ENCODE measurements around the gene RTRAF. TPM values are rescaled to one million over a fixed set of nuclear protein-coding genes. Genes with fewer than 3 reads are reported as not detected.

The RTRAF gene
- polyA plus RNA-seq, 4 donors: 250 to 325 (median 280) TPM

GRCh38 chr14:52020161-52020714 is 30.9 kb downstream of the RTRAF start:
- no peak for DNase-seq (ENCODE audit: low read depth in 4 of 4, low spot score in 3 of 4)

DNA sequence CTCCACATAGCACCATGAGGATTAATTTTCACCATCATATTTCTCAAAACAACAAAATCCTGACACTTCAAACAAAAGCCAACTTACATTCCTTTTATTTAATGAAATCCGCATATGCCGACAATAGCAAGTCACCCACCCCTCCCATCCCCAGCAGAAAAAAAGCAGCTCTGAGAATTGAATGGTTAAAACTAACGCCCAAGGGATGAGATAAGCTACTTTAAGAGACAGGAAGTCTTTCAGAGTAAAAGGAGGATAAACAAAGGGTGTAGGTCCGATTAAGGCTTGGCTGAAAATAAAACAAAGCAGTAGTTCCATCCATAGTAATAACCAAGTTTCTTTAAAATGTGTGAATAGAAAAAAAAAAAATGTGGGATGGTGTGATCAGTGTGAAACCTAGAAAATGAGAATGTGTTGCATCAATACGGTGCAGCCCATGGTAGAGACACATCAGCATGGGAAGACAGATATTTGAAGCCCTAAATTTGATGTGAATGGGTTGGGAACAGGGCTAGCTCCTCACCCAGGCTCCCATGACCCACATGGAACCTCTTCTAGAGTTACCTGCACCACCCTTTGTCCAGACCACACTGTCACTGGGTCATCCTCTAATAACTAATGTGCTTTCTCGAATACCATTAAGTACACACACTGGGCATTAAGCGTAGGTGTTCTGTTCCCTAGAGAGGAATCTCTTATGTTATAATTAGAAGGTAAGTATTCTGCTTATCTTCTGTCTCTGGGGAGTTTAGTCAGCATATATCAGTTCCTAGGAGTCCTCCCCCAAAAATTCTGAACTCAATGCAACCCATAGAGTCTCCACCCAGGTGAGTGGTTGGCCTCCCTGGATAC is 31.7 kb downstream of the RTRAF start:
- no peak for DNase-seq (ENCODE audit: low read depth in 4 of 4, low spot score in 3 of 4)

- DNase-seq (ENCODE audit: low read depth in 4 of 4, low spot score in 3 of 4): no peak
Measured at GRCh38 chr14:52021957-52022600, 32.7 kb downstream of the RTRAF start.

DNA sequence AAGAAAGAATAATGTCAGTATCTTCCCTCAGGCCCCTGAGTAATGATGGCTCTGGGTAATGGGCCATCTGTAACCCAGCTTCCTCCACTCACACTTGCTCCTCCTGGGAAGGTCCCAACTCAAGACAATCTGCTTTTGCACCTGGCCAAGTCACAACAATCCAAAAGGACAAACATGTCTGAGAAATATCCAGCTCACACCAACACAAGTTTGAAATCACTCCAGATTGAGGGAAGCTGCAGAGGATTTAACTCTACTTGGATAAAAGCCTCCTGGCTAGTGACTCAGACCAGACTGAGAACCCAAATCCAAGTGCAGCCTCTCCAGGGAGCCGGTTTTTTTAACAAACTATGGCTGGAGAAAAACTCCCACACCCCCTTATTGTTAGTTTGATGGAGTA is 34.2 kb downstream of the RTRAF start:
- DNase-seq (ENCODE audit: low read depth in 4 of 4, low spot score in 3 of 4): no peak

- DNase-seq (ENCODE audit: low read depth in 4 of 4, low spot score in 3 of 4): no peak
Measured at GRCh38 chr14:52025310-52025709, 36.0 kb downstream of the RTRAF start.

DNA sequence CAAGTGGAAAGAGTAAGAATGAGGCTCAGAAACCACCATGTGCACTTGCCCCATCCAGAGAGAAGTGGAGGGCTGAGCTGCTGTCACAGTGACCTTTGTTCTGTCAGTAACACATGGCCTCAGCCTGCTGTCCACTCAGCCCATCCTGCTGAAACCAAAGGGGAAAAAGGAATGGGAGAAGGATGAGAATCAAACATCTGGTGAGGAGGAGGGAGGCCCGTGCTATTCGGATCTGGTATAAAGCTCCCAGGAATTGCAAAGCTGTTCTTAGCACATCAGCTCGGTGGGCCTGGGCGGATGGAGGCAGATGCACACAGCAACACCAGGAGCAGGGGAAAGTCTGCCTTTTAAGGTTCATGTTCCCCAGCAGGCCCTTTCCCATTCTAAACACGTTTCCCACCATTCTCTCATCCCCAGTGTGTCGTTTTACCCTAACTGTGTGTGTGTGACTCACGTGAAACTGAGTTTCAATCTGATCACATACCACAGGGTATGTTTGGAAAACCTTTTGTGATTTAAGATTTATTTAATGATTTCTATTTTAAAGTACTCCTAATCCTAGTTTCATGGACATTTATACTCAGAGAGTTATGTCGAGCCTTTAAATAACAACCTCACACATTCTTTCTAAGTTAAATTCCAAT is 36.8 kb downstream of the RTRAF start:
- no peak for DNase-seq (ENCODE audit: low read depth in 4 of 4, low spot score in 3 of 4)

DNA sequence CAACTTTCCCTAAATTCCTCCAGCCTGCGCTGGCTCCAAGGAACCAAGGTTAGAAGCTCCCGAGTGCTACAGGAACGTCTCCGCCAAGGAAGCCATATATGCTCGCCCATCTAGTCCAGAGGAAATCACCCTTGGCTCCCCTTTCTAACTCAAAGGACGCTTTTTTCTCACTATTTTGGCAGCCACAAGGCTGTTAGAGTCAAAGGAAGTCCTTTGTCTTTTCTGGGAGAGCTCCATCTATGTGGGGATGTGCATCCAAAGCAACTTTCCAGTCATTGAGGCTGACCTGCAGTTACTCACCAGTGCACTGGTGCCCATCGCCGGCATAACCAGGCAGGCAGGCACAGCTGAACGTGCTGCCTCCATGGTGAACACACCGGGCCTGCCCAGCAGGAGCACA is 37.6 kb downstream of the RTRAF start:
- no peak for DNase-seq (ENCODE audit: low read depth in 4 of 4, low spot score in 3 of 4)

- no peak for DNase-seq (ENCODE audit: low read depth in 4 of 4, low spot score in 3 of 4)
Measured at GRCh38 chr14:52029881-52030280, 40.5 kb downstream of the RTRAF start.

GRCh38 chr14:52031781-52032180 is 42.4 kb downstream of the RTRAF start:
- no peak for DNase-seq (ENCODE audit: low read depth in 4 of 4, low spot score in 3 of 4)

DNA sequence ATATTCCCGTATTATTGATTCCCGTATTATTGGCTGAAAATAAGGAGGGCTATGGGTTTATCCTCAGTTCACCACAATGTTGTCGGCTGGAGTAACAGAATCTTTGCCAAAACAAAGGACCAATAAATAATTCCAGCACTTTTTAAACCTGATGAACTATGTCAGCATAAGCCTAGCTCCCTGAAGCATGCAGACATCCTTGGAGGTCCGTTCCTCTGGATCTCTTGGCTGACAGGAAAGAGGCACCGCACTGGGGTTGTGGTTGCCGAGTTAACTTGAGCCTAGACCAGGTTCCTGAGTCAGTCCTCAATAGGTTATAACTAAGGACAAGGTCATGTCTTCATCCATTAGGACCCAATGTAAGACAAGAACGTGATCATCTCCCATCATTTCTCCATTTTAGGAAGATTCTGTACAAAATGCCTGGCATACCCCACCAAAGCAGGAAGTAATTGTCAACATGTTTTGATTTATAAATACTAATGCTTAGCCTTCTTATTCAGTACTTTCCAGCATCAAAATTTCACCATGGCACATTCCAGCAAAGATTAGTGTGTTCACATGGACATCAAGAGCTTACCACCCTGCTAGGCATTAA is 43.0 kb downstream of the RTRAF start:
- no peak for DNase-seq (ENCODE audit: low read depth in 4 of 4, low spot score in 3 of 4)

- DNase-seq (ENCODE audit: low read depth in 4 of 4, low spot score in 3 of 4): no peak
Measured at GRCh38 chr14:52033101-52033642, 43.8 kb downstream of the RTRAF start.

GRCh38 chr14:52039124-52039815 is 49.9 kb downstream of the RTRAF start:
- DNase-seq (ENCODE audit: low read depth in 4 of 4, low spot score in 3 of 4): no peak

GRCh38 chr14:52040598-52040997 is 51.3 kb downstream of the RTRAF start:
- no peak for DNase-seq (ENCODE audit: low read depth in 4 of 4, low spot score in 3 of 4)

- no peak for DNase-seq (ENCODE audit: low read depth in 4 of 4, low spot score in 3 of 4)
Measured at GRCh38 chr14:52042371-52043289, 53.3 kb downstream of the RTRAF start.

DNA sequence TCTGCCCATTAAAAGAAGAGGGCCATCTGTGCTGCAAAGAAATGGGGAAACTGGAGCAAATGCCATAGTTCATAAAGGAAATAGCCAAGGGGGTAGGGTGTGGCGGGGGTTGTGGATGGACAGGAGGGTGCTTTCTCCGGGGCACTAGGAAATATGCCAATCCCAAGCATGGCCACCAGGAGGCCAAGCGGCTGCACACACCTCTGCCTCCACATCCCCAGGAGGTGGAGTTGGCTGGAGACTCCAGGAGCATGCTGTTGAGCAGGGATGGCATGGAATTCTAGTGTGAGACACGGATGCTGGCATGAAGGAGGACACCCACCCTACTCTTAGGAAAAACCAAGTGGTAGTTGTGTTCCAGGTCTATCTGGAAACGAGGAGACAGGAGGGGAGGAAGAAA is 54.3 kb downstream of the RTRAF start:
- no peak for DNase-seq (ENCODE audit: low read depth in 4 of 4, low spot score in 3 of 4)

- no peak for DNase-seq (ENCODE audit: low read depth in 4 of 4, low spot score in 3 of 4)
Measured at GRCh38 chr14:52044791-52045522, 55.6 kb downstream of the RTRAF start.

DNA sequence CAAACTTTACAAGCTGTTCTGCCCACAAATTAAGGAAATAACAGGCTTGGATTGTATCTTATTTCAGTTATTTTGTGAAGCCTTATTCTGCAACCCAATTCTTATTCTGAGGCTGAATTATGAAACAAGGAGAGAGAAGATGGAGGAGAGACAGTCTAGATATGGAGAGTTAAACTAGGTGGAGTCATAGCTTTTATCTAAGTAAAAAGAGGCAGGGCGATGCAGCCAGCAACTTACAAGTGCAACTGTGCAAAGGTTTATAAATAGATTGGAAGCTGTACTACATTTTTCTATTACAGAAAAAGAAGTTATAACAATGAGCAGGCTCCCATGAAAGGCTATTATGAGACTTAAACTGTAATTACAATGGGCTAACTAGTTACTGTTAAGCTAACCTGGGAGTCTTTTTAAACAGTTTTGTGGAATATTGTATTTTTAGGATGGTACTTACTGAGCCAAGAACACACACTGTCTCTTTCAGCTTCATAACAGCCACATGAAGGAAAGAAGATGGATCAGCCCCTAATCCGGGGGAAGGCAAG is 57.1 kb downstream of the RTRAF start:
- no peak for DNase-seq (ENCODE audit: low read depth in 4 of 4, low spot score in 3 of 4)

GRCh38 chr14:52048116-52048515 is 58.8 kb downstream of the RTRAF start:
- DNase-seq (ENCODE audit: low read depth in 4 of 4, low spot score in 3 of 4): no peak
